ENCODE results near the gene PTMS.

DNA sequence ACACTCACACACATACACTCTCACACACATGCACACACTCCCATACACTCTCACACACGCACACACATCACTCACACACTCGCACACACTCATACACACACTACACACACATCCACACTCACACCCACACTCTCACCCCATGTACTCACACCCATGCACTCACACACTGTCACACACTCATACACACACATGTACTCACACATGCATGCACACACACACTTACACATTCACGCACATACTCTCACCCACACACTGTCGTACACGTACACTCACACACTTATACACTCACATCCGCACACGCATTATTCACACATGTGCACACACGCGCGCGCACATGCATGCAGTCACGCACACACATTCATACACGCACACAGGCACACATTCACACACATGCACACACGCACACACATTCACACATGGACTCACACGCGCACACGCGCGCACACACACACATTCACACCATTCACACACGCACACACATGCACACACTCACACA is 51.5 kb downstream of the PTMS start:
- TF ChIP-seq, protein P1, sequence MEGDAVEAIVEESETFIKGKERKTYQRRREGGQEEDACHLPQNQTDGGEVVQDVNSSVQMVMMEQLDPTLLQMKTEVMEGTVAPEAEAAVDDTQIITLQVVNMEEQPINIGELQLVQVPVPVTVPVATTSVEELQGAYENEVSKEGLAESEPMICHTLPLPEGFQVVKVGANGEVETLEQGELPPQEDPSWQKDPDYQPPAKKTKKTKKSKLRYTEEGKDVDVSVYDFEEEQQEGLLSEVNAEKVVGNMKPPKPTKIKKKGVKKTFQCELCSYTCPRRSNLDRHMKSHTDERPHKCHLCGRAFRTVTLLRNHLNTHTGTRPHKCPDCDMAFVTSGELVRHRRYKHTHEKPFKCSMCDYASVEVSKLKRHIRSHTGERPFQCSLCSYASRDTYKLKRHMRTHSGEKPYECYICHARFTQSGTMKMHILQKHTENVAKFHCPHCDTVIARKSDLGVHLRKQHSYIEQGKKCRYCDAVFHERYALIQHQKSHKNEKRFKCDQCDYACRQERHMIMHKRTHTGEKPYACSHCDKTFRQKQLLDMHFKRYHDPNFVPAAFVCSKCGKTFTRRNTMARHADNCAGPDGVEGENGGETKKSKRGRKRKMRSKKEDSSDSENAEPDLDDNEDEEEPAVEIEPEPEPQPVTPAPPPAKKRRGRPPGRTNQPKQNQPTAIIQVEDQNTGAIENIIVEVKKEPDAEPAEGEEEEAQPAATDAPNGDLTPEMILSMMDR (IDR thresholded peaks at IDR 0.05) = no peak
- TF ChIP-seq ZFX (IDR thresholded peaks at IDR 0.05; ENCODE audit: borderline replicate concordance) = no peak

All from 22Rv1 (cell line).